Measurements from ENCODE around the gene CITED1. TPM values are rescaled to one million over a fixed set of nuclear protein-coding genes. Genes with fewer than 3 reads are reported as not detected.

CITED1 gene
- total and polyA plus RNA-seq, 2 donors (not counting 1 experiment from before 2014, with no cell fraction given) = 0.17 TPM; not detected in 1

GRCh38 chrX:72346302-72346949 lies 40.7 kb upstream of the CITED1 start:
- no peaks in the 10 kb centered on the region for H3K9me3 ChIP-seq (ENCODE audit: control insufficient read depth, insufficient read depth, low read depth, low read length)
- TF ChIP-seq EZH2 (IDR thresholded peaks at IDR 0.05; ENCODE audit: low read length, missing control alignments) (no peak), CTCF (conservative IDR thresholded peaks at IDR 0.05 in 1 of 2, IDR thresholded peaks at IDR 0.05 in 1 of 2; ENCODE audit: low read depth in 1 of 2, low read length in 2 of 2) (no peak)
- H3K36me3 ChIP-seq (ENCODE audit: control insufficient read depth, insufficient read depth, low read length) = no peaks in the 10 kb centered on the region
- no peaks in the 10 kb centered on the region for H3K79me2 ChIP-seq (ENCODE audit: control insufficient read depth, insufficient read depth, low read length)
- H3K27me3 ChIP-seq (ENCODE audit: control insufficient read depth, insufficient read depth, low read length) = no peaks in the 10 kb centered on the region
- H3K4me3 ChIP-seq (replicated peaks in 1 of 4; ENCODE audit: control extremely low read depth in 1 of 4, insufficient read depth in 1 of 4, low read depth in 3 of 4, low read length in 4 of 4) = no peak overlapping the region
- H3K4me1 ChIP-seq (ENCODE audit: control insufficient read depth, extremely low read depth, insufficient read depth, low read length) = no peaks in the 10 kb centered on the region
- H3K4me2 ChIP-seq (ENCODE audit: extremely low read depth, insufficient read depth, low read length) = no peak overlapping the region
- H3K9ac ChIP-seq (ENCODE audit: insufficient read depth, low read length) = no peak overlapping the region
- no peaks in the 10 kb centered on the region for H4K20me1 ChIP-seq (ENCODE audit: control insufficient read depth, extremely low read depth, insufficient read depth, low read length)
- DNase-seq (ENCODE audit: low read depth in 2 of 2) = no peak
- no peak overlapping the region for H2AFZ ChIP-seq (ENCODE audit: low read length)
- H3K27ac ChIP-seq (ENCODE audit: insufficient read depth, low read length) = no peak overlapping the region

- Histone ChIP-seq H3K27ac (ENCODE audit: insufficient read depth, low read length) (no peak overlapping the region), H3K9me3 (ENCODE audit: control insufficient read depth, insufficient read depth, low read depth, low read length) (no peaks in the 10 kb centered on the region), H2AFZ (ENCODE audit: low read length) (no peak overlapping the region), H3K4me3 (replicated peaks in 1 of 4; ENCODE audit: control extremely low read depth in 1 of 4, insufficient read depth in 1 of 4, low read depth in 3 of 4, low read length in 4 of 4) (no peak overlapping the region), H3K9ac (ENCODE audit: insufficient read depth, low read length) (no peak overlapping the region), H3K36me3 (ENCODE audit: control insufficient read depth, insufficient read depth, low read length) (no peaks in the 10 kb centered on the region), H3K4me2 (ENCODE audit: extremely low read depth, insufficient read depth, low read length) (no peak overlapping the region), H3K79me2 (ENCODE audit: control insufficient read depth, insufficient read depth, low read length) (no peaks in the 10 kb centered on the region), H3K27me3 (ENCODE audit: control insufficient read depth, insufficient read depth, low read length) (peaks cover 3% of the 10 kb centered on the region), H3K4me1 (ENCODE audit: control insufficient read depth, extremely low read depth, insufficient read depth, low read length) (no peaks in the 10 kb centered on the region), H4K20me1 (ENCODE audit: control insufficient read depth, extremely low read depth, insufficient read depth, low read length) (no peaks in the 10 kb centered on the region)
- DNase-seq (ENCODE audit: low read depth in 2 of 2) = no peak
- TF ChIP-seq EZH2 (IDR thresholded peaks at IDR 0.05; ENCODE audit: low read length, missing control alignments) (no peak), CTCF (conservative IDR thresholded peaks at IDR 0.05 in 1 of 2, IDR thresholded peaks at IDR 0.05 in 1 of 2; ENCODE audit: low read depth in 1 of 2, low read length in 2 of 2) (no peak)
Measured at GRCh38 chrX:72340626-72341025, 34.9 kb upstream of the CITED1 start.

- no peak overlapping the region for H3K27ac ChIP-seq (ENCODE audit: insufficient read depth, low read length)
- H3K4me3 ChIP-seq (replicated peaks in 1 of 4; ENCODE audit: control extremely low read depth in 1 of 4, insufficient read depth in 1 of 4, low read depth in 3 of 4, low read length in 4 of 4) = no peak overlapping the region
- peaks cover 3% of the 10 kb centered on the region for H3K27me3 ChIP-seq (ENCODE audit: control insufficient read depth, insufficient read depth, low read length)
- TF ChIP-seq EZH2 (IDR thresholded peaks at IDR 0.05; ENCODE audit: low read length, missing control alignments) = no peak
- TF ChIP-seq CTCF (conservative IDR thresholded peaks at IDR 0.05 in 1 of 2, IDR thresholded peaks at IDR 0.05 in 1 of 2; ENCODE audit: low read depth in 1 of 2, low read length in 2 of 2) = no peak
- H2AFZ ChIP-seq (ENCODE audit: low read length) = no peak overlapping the region
- H3K9me3 ChIP-seq (ENCODE audit: control insufficient read depth, insufficient read depth, low read depth, low read length) = no peaks in the 10 kb centered on the region
- no peak overlapping the region for H3K9ac ChIP-seq (ENCODE audit: insufficient read depth, low read length)
- no peaks in the 10 kb centered on the region for H3K4me1 ChIP-seq (ENCODE audit: control insufficient read depth, extremely low read depth, insufficient read depth, low read length)
- no peak overlapping the region for H3K4me2 ChIP-seq (ENCODE audit: extremely low read depth, insufficient read depth, low read length)
- H3K79me2 ChIP-seq (ENCODE audit: control insufficient read depth, insufficient read depth, low read length) = no peaks in the 10 kb centered on the region
- H3K36me3 ChIP-seq (ENCODE audit: control insufficient read depth, insufficient read depth, low read length) = no peaks in the 10 kb centered on the region
- H4K20me1 ChIP-seq (ENCODE audit: control insufficient read depth, extremely low read depth, insufficient read depth, low read length) = no peaks in the 10 kb centered on the region
- no peak for DNase-seq (ENCODE audit: low read depth in 2 of 2)
Measured at GRCh38 chrX:72340041-72340440, 34.3 kb upstream of the CITED1 start.
